Amniotic epithelial cell (primary cell): ENCODE data around the gene CARHSP1.
"Not testable (repeated sequence)": the region's sequence is repeated elsewhere in the genome, so short reads cannot be mapped to it uniquely, and the experiment has no call there.

Source experiments
- DNase-seq: peaks from one replicate; pipeline ENCODE4 v3.0.0-alpha.2; 2010; ENCODE audit warnings: low read depth

CARHSP1 gene

DNA sequence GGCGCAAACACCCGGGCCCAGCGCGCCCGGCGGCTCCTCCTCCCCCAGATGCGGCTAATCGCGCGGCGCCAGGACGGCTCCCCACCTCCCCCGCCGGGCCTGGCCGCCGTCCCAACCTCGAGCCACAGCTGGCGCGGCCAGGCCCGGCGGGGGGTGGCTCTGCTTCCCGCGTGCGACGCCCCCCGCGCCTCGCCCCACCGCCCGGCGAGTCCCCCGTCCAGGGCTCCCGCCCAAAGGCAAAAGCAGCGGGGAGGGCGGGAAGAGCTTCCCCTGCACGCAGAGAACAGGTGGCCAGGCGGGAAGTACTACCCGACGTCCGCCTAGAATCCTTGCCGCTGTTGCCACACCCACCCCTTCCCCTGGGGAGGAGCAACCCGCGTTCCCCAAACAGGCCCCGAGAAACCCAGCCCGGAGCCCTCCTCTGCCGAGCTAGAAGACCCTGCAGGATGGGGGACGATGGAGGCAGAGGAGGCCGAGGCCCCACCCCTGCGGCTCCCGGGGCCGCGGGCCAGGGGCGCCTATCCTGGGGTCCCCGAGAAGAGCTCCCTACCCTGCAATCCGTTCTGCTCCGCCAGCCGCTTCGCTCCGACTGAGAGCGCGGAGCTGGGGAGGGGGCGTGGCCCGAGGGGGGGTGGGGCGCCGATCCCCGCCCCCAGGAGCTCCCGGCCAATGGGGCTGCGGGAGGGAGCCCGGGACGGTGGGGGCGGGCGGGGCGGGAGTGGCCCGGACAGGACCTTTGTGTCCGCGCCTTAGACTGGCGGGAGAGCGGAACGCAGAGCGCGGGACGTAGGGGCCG lies at the start of gene CARHSP1:
Gene CARHSP1, minus strand, starts transcription at position 591 of the 796 bp plus-strand sequence. CDS start 9,678 bp downstream, outside the sequence.
- DNase-seq, result peak; percentile 81

DNA sequence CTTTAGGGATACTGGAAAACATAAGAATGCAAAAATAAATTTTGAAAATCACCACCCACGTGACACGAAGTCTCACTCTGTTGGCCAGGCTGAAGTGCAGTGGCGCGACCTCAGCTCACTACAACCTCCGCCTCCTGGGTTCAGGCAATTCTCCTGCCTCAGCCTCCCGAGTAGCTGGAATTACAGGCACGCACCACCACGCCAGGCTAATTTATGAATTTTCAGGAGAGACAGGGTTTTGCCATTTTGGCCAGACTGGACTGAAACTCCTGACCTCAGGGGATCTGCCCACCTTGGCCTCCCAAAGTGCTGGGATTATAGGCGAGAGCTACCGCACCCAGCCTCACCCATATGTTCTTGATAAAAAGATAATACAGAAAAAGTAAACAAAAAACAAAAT lies 48.5 kb upstream of the CARHSP1 start:
- not testable (repeated sequence) for DNase-seq

DNA sequence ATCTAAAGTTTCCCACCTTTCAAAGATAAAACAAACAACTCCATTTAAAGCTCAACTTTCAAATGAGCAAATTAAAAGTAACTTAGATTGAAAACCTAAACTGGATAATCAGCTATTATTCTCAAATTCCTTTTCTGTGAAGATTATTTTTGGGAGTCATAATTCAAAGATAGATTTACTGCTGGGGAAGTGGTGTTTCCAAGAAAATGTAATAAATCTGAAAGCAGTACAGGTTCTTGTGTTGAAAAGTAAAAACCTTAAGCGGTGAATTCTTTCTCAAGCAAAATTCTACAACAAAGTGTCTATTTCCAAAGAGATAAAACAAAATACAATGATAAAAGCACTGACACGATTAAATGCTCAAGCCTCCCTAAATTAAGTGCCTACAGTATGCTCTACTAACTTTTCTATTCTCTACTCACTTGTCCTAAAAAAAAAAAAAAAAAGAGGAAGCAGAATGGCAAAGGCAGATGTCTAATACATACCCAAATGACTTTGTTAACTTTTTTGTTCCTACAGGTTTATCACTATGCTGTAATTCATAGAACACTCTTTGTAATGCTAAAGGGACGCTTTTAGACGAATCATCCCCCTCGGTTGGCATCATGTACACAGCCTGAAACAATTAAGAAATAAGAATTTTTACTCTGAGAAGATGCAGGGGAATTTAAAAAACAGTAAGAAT lies 47.9 kb upstream of the CARHSP1 start:
- no peak for DNase-seq

DNA sequence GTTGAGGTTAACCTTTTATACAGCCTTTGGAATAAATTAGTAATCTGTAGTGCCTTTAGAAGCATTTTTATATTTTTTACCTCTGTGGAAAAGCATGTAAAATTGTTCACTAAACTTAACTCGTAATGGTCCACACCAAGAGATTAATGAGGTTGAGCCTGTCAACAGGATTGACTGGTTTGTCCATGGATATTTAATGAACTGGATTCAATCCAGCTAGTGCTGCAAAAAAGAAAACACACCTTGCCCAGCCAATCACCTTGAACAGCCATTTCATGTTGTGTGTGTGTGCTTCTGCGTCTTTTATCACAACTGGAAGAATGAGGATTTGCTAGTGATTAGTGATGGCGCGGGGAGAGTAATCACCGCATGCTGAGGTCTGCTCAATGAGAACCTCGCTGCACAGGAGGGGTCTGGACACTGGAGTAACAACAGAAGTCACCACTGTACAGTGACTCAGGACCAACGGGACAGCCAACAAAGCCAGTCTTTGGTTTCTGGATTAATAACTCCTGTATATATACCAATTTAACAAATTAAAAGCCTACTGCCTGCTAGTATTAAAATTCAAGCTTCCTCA lies 47.0 kb upstream of the CARHSP1 start:
- no peak for DNase-seq

DNA sequence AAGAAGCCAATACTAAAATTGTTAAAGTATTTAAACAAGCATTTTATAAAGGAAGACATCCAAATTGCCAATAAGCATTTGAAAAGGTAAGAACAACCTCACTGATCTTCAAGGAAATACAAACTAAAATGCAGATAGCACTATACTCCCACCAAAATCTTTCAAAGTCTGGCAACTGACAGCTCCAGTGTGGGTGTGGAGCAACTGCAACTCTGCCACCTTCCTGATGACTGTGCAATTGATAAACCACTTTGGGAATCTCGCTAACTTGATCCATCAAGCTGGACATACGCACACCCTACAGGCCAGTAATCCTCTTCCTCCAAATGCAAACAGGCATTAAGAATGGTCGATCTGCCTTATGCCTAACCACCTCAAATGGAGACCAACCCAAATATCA lies 45.3 kb upstream of the CARHSP1 start:
- no peak for DNase-seq

DNA sequence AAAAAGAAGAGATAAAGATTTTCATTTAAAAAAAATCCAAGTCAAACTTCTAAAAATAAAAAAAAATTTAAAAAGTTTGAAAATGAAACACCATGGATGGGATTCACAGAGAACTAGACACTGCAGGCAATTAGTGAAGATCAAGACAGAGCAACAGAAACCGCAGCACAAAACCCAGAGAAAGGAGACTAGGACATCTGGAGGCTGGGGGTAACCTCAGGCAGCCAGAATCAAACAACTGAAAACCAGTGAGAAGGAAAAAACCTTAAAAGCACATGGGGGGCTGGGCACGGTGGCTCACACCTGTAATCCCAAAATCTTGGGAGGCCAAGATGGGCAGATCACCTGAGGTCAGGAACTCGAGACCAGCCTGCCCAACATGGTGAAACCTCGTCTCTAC lies 44.0 kb upstream of the CARHSP1 start:
- DNase-seq, result no peak

DNA sequence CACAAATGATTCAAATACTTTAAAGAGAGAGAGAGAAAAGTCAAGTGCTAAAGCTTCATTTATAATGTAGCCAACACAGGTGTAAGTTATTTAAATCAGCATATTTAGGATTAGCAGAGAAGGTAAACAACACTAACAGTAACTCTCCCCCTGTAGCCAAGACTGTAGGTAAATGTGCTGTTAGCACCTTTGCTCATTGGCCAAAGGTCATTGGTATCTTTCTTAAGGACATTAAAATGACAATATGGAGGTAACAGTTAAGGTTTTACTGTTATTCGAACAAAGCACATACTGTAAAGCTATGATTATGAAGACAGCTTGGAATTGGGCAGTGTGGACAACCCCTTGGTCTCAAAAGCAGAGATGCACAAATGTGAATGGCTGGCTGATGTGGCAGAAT lies 42.0 kb upstream of the CARHSP1 start:
- DNase-seq, result no peak

DNA sequence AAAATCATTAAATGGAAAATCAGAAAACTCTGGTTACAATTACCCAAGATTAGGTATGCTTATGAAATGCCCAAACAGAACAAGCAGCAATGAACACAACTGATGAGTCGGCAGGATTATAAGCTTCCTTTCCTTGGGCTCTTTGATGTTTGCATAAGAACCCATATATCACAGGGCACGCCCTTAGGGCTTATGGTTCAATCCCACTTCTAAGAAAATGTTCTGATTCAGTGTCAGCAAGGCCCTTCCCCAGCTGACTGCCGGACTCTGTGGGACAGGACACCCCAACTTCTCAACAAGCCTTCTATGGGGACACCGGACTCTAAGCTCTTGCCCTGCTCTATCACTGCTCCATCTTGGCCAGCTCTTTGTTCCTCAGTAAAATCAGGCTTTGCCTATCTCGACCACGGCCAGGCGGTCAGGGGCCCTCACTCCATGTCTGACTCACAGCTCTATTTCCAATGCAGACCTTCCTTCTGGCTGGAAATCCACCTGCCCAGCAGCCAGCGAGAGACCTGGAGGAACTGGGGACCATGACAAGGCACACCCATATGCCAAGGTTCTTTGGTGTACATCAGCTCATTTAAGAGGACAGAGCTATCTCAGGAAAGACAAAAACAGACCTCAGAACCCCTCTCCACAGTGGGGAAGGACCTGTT lies 40.1 kb upstream of the CARHSP1 start:
- DNase-seq, result peak; percentile 86

DNA sequence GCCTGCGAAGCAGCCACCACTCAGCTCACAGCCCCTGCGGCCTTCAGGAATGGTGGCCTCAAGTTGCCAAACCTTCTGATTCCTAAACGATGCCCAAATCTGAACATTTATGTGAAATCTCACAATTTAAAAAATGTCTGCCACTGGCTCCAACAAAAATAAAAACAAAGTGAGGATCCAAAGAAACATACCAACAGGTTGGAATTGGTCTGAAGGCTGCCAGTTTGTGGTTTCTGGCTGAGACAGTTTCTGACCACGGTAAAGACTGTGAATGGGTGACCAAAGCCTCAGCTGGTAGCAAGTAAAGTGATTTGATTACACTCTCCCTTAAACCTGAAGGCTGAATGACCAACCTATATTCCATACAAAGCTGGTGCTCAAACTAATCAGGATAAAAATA lies 38.3 kb upstream of the CARHSP1 start:
- DNase-seq, result no peak

DNA sequence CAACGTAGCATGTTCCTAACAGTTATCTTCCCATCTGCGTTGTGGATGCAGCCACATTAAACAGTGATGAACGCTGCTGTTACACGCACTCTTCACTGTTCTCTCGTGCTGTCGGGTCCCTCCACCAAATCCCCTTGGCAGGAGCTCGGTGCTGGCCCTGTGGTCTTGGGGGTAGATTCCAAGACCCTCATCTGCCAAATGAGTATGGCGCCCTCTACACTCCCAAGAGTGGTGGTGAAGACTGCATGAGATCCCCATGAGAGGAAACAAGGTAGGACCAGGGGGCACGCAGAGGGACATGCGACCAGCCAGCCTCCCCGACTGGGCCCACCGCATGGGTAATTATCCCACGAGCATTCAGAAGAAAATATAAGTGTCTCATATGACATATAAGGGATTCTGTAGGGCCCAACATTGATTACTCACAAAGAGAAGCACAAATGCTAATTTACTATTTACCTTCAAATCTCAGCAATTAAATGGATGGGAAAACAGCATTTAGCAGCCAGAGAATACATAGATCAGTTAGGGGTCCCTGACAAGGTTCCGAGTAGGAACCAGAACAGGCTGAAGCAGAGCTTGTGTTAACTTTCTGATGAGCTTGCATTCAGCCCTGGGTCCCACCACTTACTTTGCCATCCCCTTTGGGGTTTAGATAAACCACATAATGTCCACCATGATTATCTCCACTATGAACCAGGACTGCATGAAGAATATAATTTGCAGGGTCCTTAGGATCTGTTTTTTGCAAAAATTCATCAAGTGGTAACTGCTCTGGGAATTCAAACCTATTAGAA lies 37.2 kb upstream of the CARHSP1 start:
- no peak for DNase-seq

DNA sequence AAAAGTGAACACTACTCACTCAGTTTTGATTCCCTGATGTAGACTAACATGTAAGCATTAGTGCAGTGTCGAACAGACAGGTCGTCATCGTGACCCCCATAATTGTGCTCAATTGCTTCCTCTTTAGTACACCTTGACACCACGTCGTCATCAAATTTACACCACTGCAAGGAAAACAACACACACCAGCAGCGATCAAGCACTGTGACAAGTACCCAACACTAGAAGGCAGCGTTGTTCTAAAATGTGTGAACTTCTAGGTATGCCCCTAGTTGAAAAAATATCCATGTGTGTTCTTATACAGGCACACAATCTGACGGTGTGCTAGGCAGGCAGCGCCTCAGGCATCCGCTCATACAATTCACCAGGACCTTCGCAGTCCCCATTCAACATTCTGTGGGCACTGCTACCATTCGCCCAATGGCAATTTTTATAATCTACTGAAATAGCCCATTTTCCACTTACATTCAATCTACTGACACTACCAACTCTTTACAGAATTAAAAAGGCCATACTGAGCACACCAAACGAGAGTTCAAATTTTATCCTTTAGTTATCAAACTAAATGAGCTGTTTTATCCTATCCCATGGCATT lies 36.5 kb upstream of the CARHSP1 start:
- DNase-seq, result peak; percentile 51

DNA sequence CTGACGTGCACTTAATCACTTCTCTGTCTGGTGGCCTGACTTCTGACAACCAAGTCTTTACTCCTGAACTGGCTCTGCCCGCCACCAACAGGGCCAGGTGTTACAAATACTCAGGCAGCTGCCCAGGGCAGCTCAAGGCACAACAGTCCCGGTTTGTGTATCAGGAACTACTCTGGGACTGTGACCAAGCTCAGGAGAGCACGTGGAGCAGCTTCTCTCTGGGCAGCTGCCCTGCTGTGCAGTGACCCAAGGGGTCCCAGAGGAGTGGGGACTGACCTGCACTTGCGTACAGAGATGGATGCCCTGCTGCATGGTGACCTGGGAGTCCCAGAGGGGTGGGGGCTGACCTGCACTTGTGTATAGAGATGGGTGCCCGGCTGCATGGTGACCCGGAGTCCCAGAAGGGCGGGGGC lies 35.2 kb upstream of the CARHSP1 start:
- DNase-seq, result no peak

DNA sequence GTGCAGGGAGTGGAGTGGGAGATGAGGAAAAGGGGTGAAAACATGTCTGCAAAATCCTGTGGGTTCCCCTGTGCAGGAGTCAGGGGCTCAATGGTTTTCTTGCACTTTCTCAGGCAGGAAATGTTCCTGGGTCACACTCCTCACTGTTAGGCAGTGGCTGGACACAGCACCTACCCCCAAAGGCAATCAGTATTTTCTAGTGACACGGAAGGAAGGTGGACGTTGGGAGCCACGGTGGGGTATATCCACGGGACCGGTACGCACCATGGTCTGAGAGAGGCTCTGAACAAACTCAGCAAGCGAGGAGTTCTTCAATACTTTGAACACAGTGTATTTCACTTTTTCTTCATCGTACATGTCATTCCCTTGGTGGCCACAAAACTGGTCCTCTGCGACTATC lies 34.2 kb upstream of the CARHSP1 start:
- no peak for DNase-seq

DNA sequence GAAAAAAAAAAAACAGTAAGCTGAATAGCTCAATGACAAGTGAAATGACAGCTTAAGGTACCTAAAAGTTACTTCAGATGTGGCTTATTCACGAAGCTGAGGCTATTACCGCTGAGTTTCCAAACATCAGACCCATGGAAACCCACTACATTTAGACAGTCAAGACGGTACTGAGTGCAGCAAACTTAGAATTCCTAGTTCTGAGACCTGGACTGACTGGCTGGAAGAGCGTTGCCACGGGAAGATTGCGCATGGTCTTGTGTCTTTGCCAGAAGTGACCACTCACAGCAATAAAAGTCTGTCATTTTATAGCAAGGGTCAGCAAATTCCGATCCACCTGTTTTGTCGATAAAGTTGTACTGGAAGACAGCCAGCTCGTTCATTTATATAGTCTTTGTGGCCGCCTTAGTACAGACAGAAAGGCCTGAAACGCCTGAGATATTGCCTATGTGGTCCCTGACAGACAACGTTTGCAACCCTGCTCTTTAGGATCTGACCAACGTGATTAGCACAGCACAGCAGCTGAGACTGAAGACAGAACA lies 32.6 kb upstream of the CARHSP1 start:
- no peak for DNase-seq

DNA sequence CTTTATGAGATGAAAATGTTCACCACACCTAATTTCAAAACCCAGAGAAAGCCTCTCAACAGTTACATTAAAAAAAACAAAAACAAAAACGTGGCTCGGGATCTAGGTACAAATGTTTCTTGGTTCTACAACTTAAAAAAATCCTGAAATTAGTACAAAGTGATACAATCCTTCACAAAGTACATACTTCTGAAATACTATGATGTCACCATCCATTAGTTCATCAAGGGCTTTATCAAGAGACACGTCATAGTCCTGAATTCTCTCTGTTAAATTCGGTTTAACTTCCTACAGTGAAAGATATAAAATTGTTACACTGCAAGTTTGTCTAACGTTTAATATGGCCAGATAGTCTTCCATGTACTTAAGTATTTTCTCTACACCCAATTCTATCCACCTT lies 31.5 kb upstream of the CARHSP1 start:
- no peak for DNase-seq

DNA sequence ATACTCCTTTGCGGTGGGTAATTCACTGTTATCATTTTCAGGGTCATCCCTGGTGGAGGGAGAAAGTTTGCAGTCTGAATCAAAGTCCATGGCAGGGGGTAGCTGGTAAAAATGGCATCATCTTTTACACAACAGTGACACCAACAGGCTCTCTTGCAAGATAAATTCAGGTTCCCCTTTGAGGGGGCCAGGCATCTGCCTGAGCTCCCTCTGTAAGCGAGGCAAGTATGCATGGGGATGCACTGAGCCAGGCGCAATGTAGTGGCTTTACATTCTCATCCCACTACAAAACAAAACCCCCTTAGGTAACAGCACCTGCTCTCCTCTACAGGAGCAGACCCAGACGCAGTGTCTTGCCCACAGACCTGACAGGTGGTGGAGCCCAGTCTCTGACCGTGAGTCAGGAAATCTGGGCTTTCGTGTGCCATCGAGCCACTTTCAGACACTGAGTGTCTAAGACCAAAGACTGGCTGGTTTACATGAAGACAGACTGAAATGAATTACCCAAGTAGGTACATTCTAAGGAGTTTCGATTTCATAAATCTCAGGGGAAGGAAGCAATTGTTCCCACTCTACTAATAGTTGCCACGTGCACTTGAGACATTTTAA lies 31.0 kb upstream of the CARHSP1 start:
- no peak for DNase-seq

DNA sequence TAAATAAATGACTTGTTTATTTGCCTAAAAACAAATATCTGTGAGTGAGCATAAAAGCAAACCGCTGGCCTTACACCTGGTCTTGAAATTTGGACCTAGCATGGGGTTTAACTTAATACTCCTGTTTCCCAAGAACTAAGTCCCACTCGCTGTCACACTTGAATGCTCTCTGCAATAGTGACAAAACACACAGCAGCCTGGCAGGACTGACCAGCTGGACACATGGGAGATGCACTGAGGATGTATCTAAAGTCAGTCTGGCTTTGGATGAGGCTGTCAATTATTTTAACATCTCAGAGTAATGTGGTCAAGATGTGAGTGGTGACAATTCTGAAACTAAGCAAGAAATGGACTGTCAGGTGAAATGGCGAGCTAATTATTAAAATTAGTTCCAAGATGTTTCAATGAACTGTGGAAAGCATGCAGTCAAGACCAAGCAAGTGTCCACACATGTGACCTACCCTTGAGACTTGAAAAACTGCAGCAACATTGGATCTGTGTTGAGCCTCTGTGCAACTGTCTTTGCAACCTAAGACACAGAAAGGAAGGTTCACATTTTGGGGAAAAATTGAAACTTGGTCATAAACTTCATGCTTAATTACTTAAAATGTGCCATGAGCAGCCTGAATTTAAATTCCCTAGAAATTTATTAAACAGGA lies 30.0 kb upstream of the CARHSP1 start:
- no peak for DNase-seq

DNA sequence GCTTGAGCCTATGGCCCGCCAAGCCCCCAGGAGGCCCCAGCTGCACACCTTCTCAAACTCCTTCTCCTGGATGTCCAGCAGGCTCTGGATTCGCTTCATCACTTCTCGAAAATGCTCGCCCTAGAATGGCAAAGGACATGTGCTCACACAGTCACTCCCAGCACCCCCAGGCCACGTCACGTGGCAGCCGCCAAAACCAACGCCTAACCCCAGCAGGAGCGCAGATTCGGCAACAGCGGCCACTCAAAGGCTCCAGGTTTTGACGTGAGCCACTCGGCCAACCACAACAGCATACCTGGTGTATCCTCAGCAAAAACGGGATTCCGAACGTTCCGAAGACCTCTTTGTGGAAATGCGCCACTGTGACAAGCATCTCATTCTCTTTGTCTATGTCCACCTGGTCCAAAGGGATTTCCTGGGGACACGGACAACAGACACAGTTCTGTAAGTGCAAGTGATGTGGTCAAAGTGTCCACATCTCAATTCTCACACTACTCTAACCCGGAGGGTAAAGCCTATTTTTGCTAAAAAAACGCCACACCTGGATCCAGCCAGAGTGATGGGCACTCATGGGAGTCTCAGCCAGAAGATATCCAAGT lies 26.0 kb upstream of the CARHSP1 start:
- no peak for DNase-seq

DNA sequence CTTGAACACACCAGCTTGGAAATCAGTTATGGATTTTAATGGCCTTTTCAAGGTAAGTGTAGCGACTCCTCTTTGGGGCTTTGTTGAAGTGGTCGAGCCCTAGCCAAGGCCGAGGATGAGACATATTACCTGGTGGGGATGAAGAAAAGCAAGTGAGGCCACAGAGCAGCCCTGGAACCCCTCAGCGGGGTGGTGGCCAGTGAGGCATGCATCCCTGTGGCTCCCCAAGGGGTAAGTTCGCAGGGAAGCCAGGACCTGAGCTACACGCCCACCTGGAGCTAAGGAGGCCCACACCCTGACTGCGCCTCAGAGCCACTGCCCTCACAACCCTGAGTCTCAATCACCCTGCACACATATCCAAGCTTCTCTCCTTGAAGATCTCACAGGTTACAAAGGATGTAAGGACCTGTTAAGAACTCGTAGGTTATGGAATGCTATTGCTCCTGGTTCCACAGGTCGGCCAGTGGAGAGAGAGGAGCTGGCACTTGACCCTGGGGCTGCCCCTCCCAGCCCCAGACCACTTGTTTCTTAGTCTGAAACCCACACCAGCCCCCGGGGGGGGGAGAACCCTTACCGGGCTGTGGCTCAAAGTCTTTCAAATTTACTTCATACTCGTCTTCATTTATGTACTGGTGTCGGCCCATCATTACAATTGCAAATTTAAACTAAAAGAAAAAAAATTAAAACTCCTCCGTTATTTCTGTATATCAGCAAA lies 25.3 kb upstream of the CARHSP1 start:
- no peak for DNase-seq
